ENCODE data around the gene DPP6. TPM values are rescaled to one million over a fixed set of nuclear protein-coding genes. Genes with fewer than 3 reads are reported as not detected.
"Not testable (repeated sequence)": the region's sequence is repeated elsewhere in the genome, so short reads cannot be mapped to it uniquely, and the experiment has no call there.

DPP6 gene
- polyA plus RNA-seq, 1 of the 3 experiments (the other 2 are of a cell fraction) = not detected

GRCh38 chr7:154120825-154121224 lies 68.6 kb downstream of the DPP6 start:
- H3F3A ChIP-seq (replicated peaks; ENCODE audit: insufficient read depth); H3K36me3 ChIP-seq (replicated peaks in 1 of 2; ENCODE audit: control insufficient read depth in 1 of 2, insufficient read depth in 2 of 2, low read length in 1 of 2); H3K79me2 ChIP-seq (ENCODE audit: insufficient read depth); DNase-seq; POLR2A ChIA-PET; H3K9me2 ChIP-seq; H3K4me1 ChIP-seq (ENCODE audit: control insufficient read depth in 1 of 2, insufficient read depth in 2 of 2, low read depth in 1 of 2, low read length in 1 of 2); H3K27me3 ChIP-seq (ENCODE audit: insufficient read depth); H3K4me2 ChIP-seq; H3K27ac ChIP-seq (ENCODE audit: low read depth in 2 of 2, low read length in 1 of 2); H2AFZ ChIP-seq (ENCODE audit: low read depth); H3K9me3 ChIP-seq; H3K4me3 ChIP-seq (ENCODE audit: low read depth in 2 of 2, low read length in 1 of 2); H3K9ac ChIP-seq; CTCF ChIA-PET; H4K20me1 ChIP-seq (ENCODE audit: insufficient read depth): not testable (repeated sequence)
- 27% methylated on average over 5 of the region's 5 CpGs for WGBS (ENCODE audit: low lambda C conversion rate)

GRCh38 chr7:154122720-154123119 lies 70.5 kb downstream of the DPP6 start:
- H3K27me3 ChIP-seq (ENCODE audit: insufficient read depth); H3K9me3 ChIP-seq; H3K4me3 ChIP-seq (ENCODE audit: low read depth in 2 of 2, low read length in 1 of 2); H3K9ac ChIP-seq; H3K4me1 ChIP-seq (ENCODE audit: control insufficient read depth in 1 of 2, insufficient read depth in 2 of 2, low read depth in 1 of 2, low read length in 1 of 2); DNase-seq; H3K9me2 ChIP-seq; CTCF ChIA-PET; H3F3A ChIP-seq (replicated peaks; ENCODE audit: insufficient read depth); H3K27ac ChIP-seq (ENCODE audit: low read depth in 2 of 2, low read length in 1 of 2); H3K4me2 ChIP-seq; H3K79me2 ChIP-seq (ENCODE audit: insufficient read depth); H3K36me3 ChIP-seq (replicated peaks in 1 of 2; ENCODE audit: control insufficient read depth in 1 of 2, insufficient read depth in 2 of 2, low read length in 1 of 2); H4K20me1 ChIP-seq (ENCODE audit: insufficient read depth); H2AFZ ChIP-seq (ENCODE audit: low read depth); POLR2A ChIA-PET: not testable (repeated sequence)
- WGBS (ENCODE audit: low lambda C conversion rate) = 29% methylated on average over 10 of the region's 10 CpGs

GRCh38 chr7:154123397-154123796 lies 71.2 kb downstream of the DPP6 start:
- H3K79me2 ChIP-seq (ENCODE audit: insufficient read depth); H3K4me3 ChIP-seq (ENCODE audit: low read depth in 2 of 2, low read length in 1 of 2); H3K4me1 ChIP-seq (ENCODE audit: control insufficient read depth in 1 of 2, insufficient read depth in 2 of 2, low read depth in 1 of 2, low read length in 1 of 2); H3F3A ChIP-seq (replicated peaks; ENCODE audit: insufficient read depth); H4K20me1 ChIP-seq (ENCODE audit: insufficient read depth); H3K4me2 ChIP-seq; H3K36me3 ChIP-seq (replicated peaks in 1 of 2; ENCODE audit: control insufficient read depth in 1 of 2, insufficient read depth in 2 of 2, low read length in 1 of 2); H3K27me3 ChIP-seq (ENCODE audit: insufficient read depth); H2AFZ ChIP-seq (ENCODE audit: low read depth); H3K9me3 ChIP-seq; POLR2A ChIA-PET; DNase-seq; H3K27ac ChIP-seq (ENCODE audit: low read depth in 2 of 2, low read length in 1 of 2); H3K9ac ChIP-seq; H3K9me2 ChIP-seq; CTCF ChIA-PET: not testable (repeated sequence)
- 47% methylated on average over 6 of the region's 7 CpGs for WGBS (ENCODE audit: low lambda C conversion rate)

- WGBS (ENCODE audit: low lambda C conversion rate) = 11% methylated on average over 5 of the region's 5 CpGs
- not testable (repeated sequence) for H3K9ac ChIP-seq
Measured at GRCh38 chr7:154129142-154129541, 76.9 kb downstream of the DPP6 start.

GRCh38 chr7:154132617-154133016 lies 80.4 kb downstream of the DPP6 start:
- H3K27ac ChIP-seq (ENCODE audit: low read depth in 2 of 2, low read length in 1 of 2); H4K20me1 ChIP-seq (ENCODE audit: insufficient read depth); H3K79me2 ChIP-seq (ENCODE audit: insufficient read depth); H3F3A ChIP-seq (replicated peaks; ENCODE audit: insufficient read depth); H3K27me3 ChIP-seq (ENCODE audit: insufficient read depth); H3K9ac ChIP-seq; H3K4me2 ChIP-seq; DNase-seq; CTCF ChIA-PET; H3K4me1 ChIP-seq (ENCODE audit: control insufficient read depth in 1 of 2, insufficient read depth in 2 of 2, low read depth in 1 of 2, low read length in 1 of 2); H3K36me3 ChIP-seq (replicated peaks in 1 of 2; ENCODE audit: control insufficient read depth in 1 of 2, insufficient read depth in 2 of 2, low read length in 1 of 2); H3K4me3 ChIP-seq (ENCODE audit: low read depth in 2 of 2, low read length in 1 of 2); H3K9me2 ChIP-seq; POLR2A ChIA-PET; H2AFZ ChIP-seq (ENCODE audit: low read depth); H3K9me3 ChIP-seq: not testable (repeated sequence)
- WGBS (ENCODE audit: low lambda C conversion rate) = 11% methylated on average over 3 of the region's 4 CpGs

More at GRCh38 chr7:154129142-154129541, 76.9 kb downstream of the DPP6 start:
- H3K27me3 ChIP-seq (ENCODE audit: insufficient read depth); H3K27ac ChIP-seq (ENCODE audit: low read depth in 2 of 2, low read length in 1 of 2); DNase-seq; H3K4me1 ChIP-seq (ENCODE audit: control insufficient read depth in 1 of 2, insufficient read depth in 2 of 2, low read depth in 1 of 2, low read length in 1 of 2); H3K4me3 ChIP-seq (ENCODE audit: low read depth in 2 of 2, low read length in 1 of 2); CTCF ChIA-PET; H3K4me2 ChIP-seq; H3F3A ChIP-seq (replicated peaks; ENCODE audit: insufficient read depth); H3K36me3 ChIP-seq (replicated peaks in 1 of 2; ENCODE audit: control insufficient read depth in 1 of 2, insufficient read depth in 2 of 2, low read length in 1 of 2); H4K20me1 ChIP-seq (ENCODE audit: insufficient read depth); H2AFZ ChIP-seq (ENCODE audit: low read depth); H3K9me2 ChIP-seq; H3K79me2 ChIP-seq (ENCODE audit: insufficient read depth); H3K9me3 ChIP-seq; POLR2A ChIA-PET: not testable (repeated sequence)

- H3F3A ChIP-seq (replicated peaks; ENCODE audit: insufficient read depth); POLR2A ChIA-PET; H3K79me2 ChIP-seq (ENCODE audit: insufficient read depth); H3K27ac ChIP-seq (ENCODE audit: low read depth in 2 of 2, low read length in 1 of 2); DNase-seq; CTCF ChIA-PET; H3K4me2 ChIP-seq; H3K9me3 ChIP-seq; H3K36me3 ChIP-seq (replicated peaks in 1 of 2; ENCODE audit: control insufficient read depth in 1 of 2, insufficient read depth in 2 of 2, low read length in 1 of 2); H3K4me1 ChIP-seq (ENCODE audit: control insufficient read depth in 1 of 2, insufficient read depth in 2 of 2, low read depth in 1 of 2, low read length in 1 of 2); H2AFZ ChIP-seq (ENCODE audit: low read depth); H3K4me3 ChIP-seq (ENCODE audit: low read depth in 2 of 2, low read length in 1 of 2); H3K9ac ChIP-seq; H3K9me2 ChIP-seq; H3K27me3 ChIP-seq (ENCODE audit: insufficient read depth); H4K20me1 ChIP-seq (ENCODE audit: insufficient read depth): not testable (repeated sequence)
- WGBS (ENCODE audit: low lambda C conversion rate) = 48% methylated on average over 6 of the region's 7 CpGs
Measured at GRCh38 chr7:154133703-154134277, 81.6 kb downstream of the DPP6 start.

- H3K9ac ChIP-seq; H2AFZ ChIP-seq (ENCODE audit: low read depth); H3K4me2 ChIP-seq; CTCF ChIA-PET; H3K36me3 ChIP-seq (replicated peaks in 1 of 2; ENCODE audit: control insufficient read depth in 1 of 2, insufficient read depth in 2 of 2, low read length in 1 of 2); DNase-seq; H3F3A ChIP-seq (replicated peaks; ENCODE audit: insufficient read depth); H3K4me3 ChIP-seq (ENCODE audit: low read depth in 2 of 2, low read length in 1 of 2); H3K27me3 ChIP-seq (ENCODE audit: insufficient read depth); H3K9me3 ChIP-seq; POLR2A ChIA-PET; H4K20me1 ChIP-seq (ENCODE audit: insufficient read depth); H3K27ac ChIP-seq (ENCODE audit: low read depth in 2 of 2, low read length in 1 of 2); H3K9me2 ChIP-seq; H3K4me1 ChIP-seq (ENCODE audit: control insufficient read depth in 1 of 2, insufficient read depth in 2 of 2, low read depth in 1 of 2, low read length in 1 of 2); H3K79me2 ChIP-seq (ENCODE audit: insufficient read depth): not testable (repeated sequence)
- 63% methylated on average over 1 of the region's 1 CpG for WGBS (ENCODE audit: low lambda C conversion rate)
Measured at GRCh38 chr7:154134698-154135097, 82.5 kb downstream of the DPP6 start.
